HL-60/S4 treated with phorbol 12-myristate 13-acetate at 8.2 ng/mL for 4 days and 3 days (cell line): Measurements from ENCODE around the gene HSD3B7.
"Not testable (repeated sequence)": the region's sequence is repeated elsewhere in the genome, so short reads cannot be mapped to it uniquely, and the experiment has no call there.

ENCODE experiments used
- in situ Hi-C: fragments of 300-500 bp; cut with MboI; formaldehyde crosslinking; loops from 2 replicates; pipeline ENCODE4 v1.15.0; 2022; ENCODE audit warnings: low sequenced_read_pairs

Gene HSD3B7

GRCh38 chr16:30997725-30998711 lies 13.0 kb downstream of the HSD3B7 start:
- in situ Hi-C loops, result loop anchor here (25.0 kb wide), 1 partner anchor 464 kb away; the partner anchor contains the start of genes ARMC5 and TGFB1I1

- in situ Hi-C loops, result loop anchor here (25.0 kb wide), 1 partner anchor 463 kb away; the partner anchor contains the start of genes ARMC5 and TGFB1I1
These were observed 14.1 kb downstream of the HSD3B7 start for GRCh38 chr16:30998852-30999761.

GRCh38 chr16:31000671-31001382 lies 15.8 kb downstream of the HSD3B7 start:
- in situ Hi-C loops, result no loop called here

- in situ Hi-C loops, result no loop called here
These were observed 16.7 kb downstream of the HSD3B7 start for GRCh38 chr16:31001507-31002249.

- in situ Hi-C loops, result no loop called here
These were observed 17.3 kb downstream of the HSD3B7 start for GRCh38 chr16:31002250-31002700.

- in situ Hi-C loops, result no loop called here
These were observed 17.9 kb downstream of the HSD3B7 start for GRCh38 chr16:31002862-31003341.

- in situ Hi-C loops, result no loop called here
These were observed 18.7 kb downstream of the HSD3B7 start for GRCh38 chr16:31003744-31004143.

- in situ Hi-C loops, result no loop called here
These were observed 19.7 kb downstream of the HSD3B7 start for GRCh38 chr16:31004658-31005057.

- in situ Hi-C loops, result no loop called here
These were observed 20.5 kb downstream of the HSD3B7 start for GRCh38 chr16:31005350-31006085.

- in situ Hi-C loops, result no loop called here
These were observed 21.0 kb downstream of the HSD3B7 start for GRCh38 chr16:31006086-31006385.

- in situ Hi-C loops, result no loop called here
These were observed 21.6 kb downstream of the HSD3B7 start for GRCh38 chr16:31006589-31006988.

- in situ Hi-C loops, result no loop called here
These were observed 22.7 kb downstream of the HSD3B7 start for GRCh38 chr16:31007684-31008083.

- in situ Hi-C loops, result no loop called here
These were observed 23.1 kb downstream of the HSD3B7 start for GRCh38 chr16:31008149-31008548.

- in situ Hi-C loops, result no loop called here
These were observed 23.5 kb downstream of the HSD3B7 start for GRCh38 chr16:31008551-31008950.

GRCh38 chr16:31009120-31009519 lies 24.1 kb downstream of the HSD3B7 start:
- in situ Hi-C loops, result no loop called here

- in situ Hi-C loops, result no loop called here
These were observed 25.0 kb downstream of the HSD3B7 start for GRCh38 chr16:31009894-31010584.

GRCh38 chr16:31010585-31011325 lies 25.7 kb downstream of the HSD3B7 start, which contains the start of gene STX1B:
STX1B (minus strand) TSS chr16:31010638; CDS start chr16:31010396, 242 bp downstream.
- in situ Hi-C loops, result no loop called here

- in situ Hi-C loops, result not testable (repeated sequence)
These were observed 26.8 kb downstream of the HSD3B7 start for GRCh38 chr16:31011815-31012214.
